ENCODE data around the gene UNC93A.
"Not testable (repeated sequence)": the region's sequence is repeated elsewhere in the genome, so short reads cannot be mapped to it uniquely, and the experiment has no call there.

UNC93A gene

GRCh38 chr6:167341038-167341583, 50.0 kb downstream of the UNC93A start:
- no peak for DNase-seq (ENCODE audit: low spot score)

- DNase-seq (ENCODE audit: low spot score), result no peak
Observed at GRCh38 chr6:167341665-167342655, 50.8 kb downstream of the UNC93A start.

DNA sequence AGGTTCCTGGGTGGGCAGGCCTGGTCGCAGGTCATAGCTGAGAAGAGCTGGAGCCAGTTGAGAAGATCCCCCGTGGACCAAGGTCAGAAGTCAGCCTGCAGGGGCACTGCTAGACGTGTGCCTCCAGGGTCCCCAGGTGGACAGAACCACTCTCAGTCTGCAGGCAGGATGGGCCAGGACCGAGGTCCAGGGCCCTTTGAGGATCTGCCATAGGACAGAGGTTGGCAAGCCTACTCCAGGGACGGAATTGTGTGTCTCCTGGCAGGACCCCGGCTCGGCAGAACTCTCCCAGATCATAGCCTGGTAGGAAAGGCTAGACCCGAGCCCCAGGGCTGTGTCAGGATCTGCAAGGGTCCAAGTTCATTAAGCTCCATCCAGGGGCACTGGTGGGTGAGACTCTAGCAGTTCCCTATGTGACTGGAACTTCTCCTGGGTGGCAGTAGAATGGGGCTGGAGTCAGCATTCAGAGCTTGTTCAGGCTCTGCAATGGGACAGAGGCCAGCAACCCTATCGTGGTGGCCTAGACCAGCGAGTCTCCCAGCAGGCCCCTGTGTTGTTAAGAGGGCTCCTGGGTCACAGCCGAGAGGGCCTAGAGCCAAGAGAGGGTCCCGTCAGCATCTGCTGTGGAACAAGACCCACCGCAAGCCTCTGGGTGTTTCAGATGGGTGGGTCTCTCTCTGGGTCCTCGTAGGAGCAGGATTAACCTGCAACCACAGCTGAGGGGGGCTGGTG, 51.9 kb downstream of the UNC93A start:
- DNase-seq (ENCODE audit: low spot score), result no peak

DNA sequence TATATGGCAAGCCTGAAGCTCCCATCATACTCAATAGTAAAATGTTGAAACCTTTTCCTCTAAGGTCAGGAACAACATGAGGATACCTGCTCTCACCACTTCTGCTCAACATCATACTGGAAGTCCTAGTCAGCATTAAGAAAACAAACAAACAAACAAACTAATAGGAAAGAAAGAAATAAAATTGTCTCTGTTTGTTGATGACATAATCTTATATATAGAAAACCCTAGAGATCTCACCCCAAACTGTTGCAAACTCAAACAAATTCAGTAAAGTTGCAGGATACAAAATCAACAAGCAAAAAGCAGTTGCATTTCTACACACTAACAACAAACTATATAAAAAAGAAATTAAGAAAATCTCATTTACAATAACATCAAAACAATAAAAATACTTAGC, 54.2 kb downstream of the UNC93A start:
- DNase-seq (ENCODE audit: low spot score), result no peak

GRCh38 chr6:167345960-167346359, 54.8 kb downstream of the UNC93A start:
- DNase-seq (ENCODE audit: low spot score), result no peak

GRCh38 chr6:167347226-167347625, 56.1 kb downstream of the UNC93A start:
- DNase-seq (ENCODE audit: low spot score), result no peak

- no peak for DNase-seq (ENCODE audit: low spot score)
Observed at GRCh38 chr6:167349631-167350274, 58.6 kb downstream of the UNC93A start.

- no peak for DNase-seq (ENCODE audit: low spot score)
Observed at GRCh38 chr6:167350275-167350696, 59.2 kb downstream of the UNC93A start.

DNA sequence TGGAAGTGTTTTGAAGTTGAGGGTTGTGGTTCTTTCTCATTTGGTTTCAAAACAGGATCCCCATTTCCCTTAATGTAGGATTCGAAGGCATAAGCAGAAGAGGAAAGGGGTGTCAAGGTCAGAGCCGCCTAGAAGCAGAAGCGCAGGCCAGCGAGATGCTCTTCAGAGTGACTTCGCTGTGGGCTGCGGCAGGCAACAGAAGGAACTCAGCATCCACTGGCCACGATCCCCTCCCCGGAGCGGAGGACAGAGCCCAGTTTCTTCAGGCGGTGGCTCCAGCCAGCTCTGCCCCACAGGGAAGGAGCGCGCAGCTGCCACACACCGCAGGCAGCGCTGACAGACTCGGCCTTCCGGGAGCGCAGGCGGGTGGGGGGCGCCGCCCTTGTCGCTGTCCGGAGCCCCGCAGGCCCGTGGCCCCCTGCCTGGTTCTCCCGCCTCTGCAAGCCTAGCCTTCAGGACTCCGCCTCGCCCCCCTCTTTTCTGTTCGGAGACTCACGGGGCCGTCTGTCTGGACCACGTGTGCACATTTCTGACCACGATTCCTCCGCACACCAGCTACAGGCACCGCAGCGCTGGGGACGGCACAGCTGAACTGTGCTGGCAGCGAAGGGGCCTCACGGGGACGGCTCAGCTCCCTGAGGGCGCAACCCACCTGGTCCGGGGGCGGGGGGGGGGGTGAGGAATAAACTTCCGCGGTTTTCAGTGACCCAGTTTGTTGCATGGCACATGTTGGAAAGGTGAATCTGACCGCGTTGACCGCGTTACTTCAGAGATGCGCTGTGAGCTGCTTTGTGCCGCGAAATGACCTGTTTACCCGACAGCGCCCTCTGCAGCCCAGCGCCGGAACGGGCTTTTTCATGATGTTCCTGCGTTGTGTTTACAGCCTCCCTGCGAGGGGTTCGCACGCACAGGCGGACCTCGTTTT, 59.9 kb downstream of the UNC93A start:
- no peak for DNase-seq (ENCODE audit: low spot score)

DNA sequence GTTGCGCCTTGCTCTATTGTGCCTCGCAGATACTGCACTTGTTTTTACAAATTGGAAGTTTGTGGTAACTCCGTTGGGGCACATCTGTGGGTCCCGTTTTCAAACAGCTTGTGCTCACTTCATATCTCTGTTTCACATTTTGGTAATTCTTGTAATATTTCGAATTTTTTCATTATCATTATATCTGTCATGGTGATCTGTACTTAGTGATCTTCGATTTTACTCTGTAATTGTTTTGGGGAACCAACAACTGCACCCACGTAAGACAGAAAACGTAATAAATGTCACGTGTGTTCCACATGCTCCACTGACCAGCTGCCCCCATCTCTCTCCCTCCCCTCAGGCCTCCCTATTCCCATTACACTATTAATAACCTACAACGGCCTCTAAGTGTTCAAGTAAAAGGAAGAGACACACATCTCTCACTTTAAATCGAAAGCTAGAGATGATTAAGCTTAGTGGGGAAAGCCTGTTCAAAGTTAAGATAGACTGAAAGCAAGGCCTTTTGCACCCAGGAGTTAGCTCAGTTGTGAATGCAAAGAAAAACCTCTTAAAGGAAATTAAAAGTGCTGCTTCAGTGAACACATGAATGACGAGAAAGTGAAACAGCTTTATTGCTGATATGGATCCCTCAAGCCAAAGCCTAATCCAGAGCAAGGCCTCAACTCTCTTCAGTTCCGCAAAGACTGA, 60.7 kb downstream of the UNC93A start:
- no peak for DNase-seq (ENCODE audit: low spot score)

GRCh38 chr6:167356874-167357273, 65.8 kb downstream of the UNC93A start:
- no peak for DNase-seq (ENCODE audit: low spot score)

GRCh38 chr6:167358394-167358793, 67.3 kb downstream of the UNC93A start:
- not testable (repeated sequence) for DNase-seq (ENCODE audit: low spot score)

DNA sequence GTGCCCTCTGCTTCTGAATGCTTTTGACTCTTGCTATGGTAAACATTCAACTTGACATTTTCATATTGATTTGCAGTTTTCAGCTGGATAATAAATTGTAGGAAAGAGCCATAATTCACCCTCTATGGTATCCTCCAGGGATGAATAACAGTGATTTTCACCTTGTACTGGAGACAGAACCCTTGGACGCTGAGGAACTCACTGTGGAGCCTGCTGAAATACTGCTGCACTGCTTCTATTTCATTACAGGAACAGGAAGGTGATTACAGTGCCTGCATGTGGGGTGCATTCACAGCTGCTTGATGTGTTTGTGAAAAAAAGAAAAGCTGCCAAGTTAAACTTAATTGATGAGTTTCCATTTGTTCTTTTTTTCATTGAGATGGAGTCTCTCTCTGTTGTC, 70.1 kb downstream of the UNC93A start:
- not testable (repeated sequence) for DNase-seq (ENCODE audit: low spot score)
